Keratinocyte (primary cell): Measurements from ENCODE around the gene NOL12. TPM values are rescaled to one million over a fixed set of nuclear protein-coding genes. Genes with fewer than 3 reads are reported as not detected.

Experiments used
- DNase-seq: peaks from one replicate; pipeline ENCODE4 v3.0.0-alpha.2; 2011; ENCODE audit warnings: low read depth, missing footprints, low spot score
- FAIRE-seq: peaks from 2 replicates; lab custom pipeline; 2011; peaks lifted over from hg19 to GRCh38; lab: Jason Lieb, UNC
- H2AFZ ChIP-seq: 2 replicates; pipeline ENCODE4 v1.6.0; 2012; ENCODE audit warnings: low read length, control low read depth, inconsistent platforms; ENCODE audit not compliant: control insufficient read depth
- H3K27ac ChIP-seq: 2 replicates; pipeline ENCODE4 v1.5.1; 2011; ENCODE audit warnings: low read length; ENCODE audit not compliant: control insufficient read depth, insufficient read depth
- H3K27me3 ChIP-seq: 3 replicates; pipeline ENCODE4 v1.6.0; 2011; ENCODE audit warnings: low read length; ENCODE audit not compliant: control insufficient read depth, insufficient read depth; ENCODE audit errors: extremely low read depth
- H3K36me3 ChIP-seq, 2 experiments: 2 replicates in 1 of 2; 3 replicates in 1 of 2; pipeline ENCODE4 v1.5.1; 2011; ENCODE audit warnings: low read length in 2 of 2, mild to moderate bottlenecking in 1 of 2; ENCODE audit not compliant: control insufficient read depth in 2 of 2, insufficient read depth in 2 of 2; ENCODE audit errors: extremely low read depth in 1 of 2
- H3K4me1 ChIP-seq: 3 replicates; pipeline ENCODE4 v1.5.1; 2011; ENCODE audit warnings: low read length; ENCODE audit not compliant: control insufficient read depth, insufficient read depth; ENCODE audit errors: extremely low read depth
- H3K4me2 ChIP-seq: 3 replicates; pipeline ENCODE4 v1.6.0; 2011; ENCODE audit warnings: low read depth, low read length; ENCODE audit not compliant: control insufficient read depth, insufficient read depth; ENCODE audit errors: extremely low read depth
- H3K4me3 ChIP-seq, 3 experiments: fragments of 200-600 bp in 1 of 3; sonication (generic) in 1 of 3; 2 replicates in 2 of 3; 3 replicates in 1 of 3; pipeline ENCODE4 v1.5.1; 2011 to 2016; ENCODE audit warnings: low read length in 3 of 3, mild to moderate bottlenecking in 3 of 3, control low read depth in 2 of 3, inconsistent platforms in 1 of 3, low read depth in 1 of 3, mixed read lengths in 1 of 3, mixed run types in 1 of 3, moderate library complexity in 1 of 3; ENCODE audit not compliant: control insufficient read depth in 2 of 3, insufficient read depth in 2 of 3; ENCODE audit errors: extremely low read depth in 1 of 3
- H3K79me2 ChIP-seq: 2 replicates; pipeline ENCODE4 v1.6.0; 2012; ENCODE audit warnings: low read length; ENCODE audit not compliant: control insufficient read depth, insufficient read depth
- H3K9ac ChIP-seq: 3 replicates; pipeline ENCODE4 v1.6.0; 2011; ENCODE audit warnings: low read length; ENCODE audit not compliant: control insufficient read depth, insufficient read depth; ENCODE audit errors: extremely low read depth
- H3K9me1 ChIP-seq: 3 replicates; pipeline ENCODE4 v1.6.0; 2011; ENCODE audit warnings: low read length; ENCODE audit not compliant: control insufficient read depth, insufficient read depth; ENCODE audit errors: extremely low read depth
- H3K9me3 ChIP-seq: 2 replicates; pipeline ENCODE4 v1.5.1; 2012; ENCODE audit warnings: low read depth, low read length; ENCODE audit not compliant: control insufficient read depth
- H4K20me1 ChIP-seq: 3 replicates; pipeline ENCODE4 v1.6.0; 2011; ENCODE audit warnings: low read length; ENCODE audit not compliant: control insufficient read depth, insufficient read depth; ENCODE audit errors: extremely low read depth
- CTCF ChIP-seq, 3 experiments: IDR thresholded peaks in 1 of 3; conservative IDR thresholded peaks in 1 of 3; optimal IDR thresholded peaks in 1 of 3; 2 replicates in 2 of 3; 3 replicates in 1 of 3; pipeline versions ENCODE3 to v1.5.1; 2011; ENCODE audit warnings: low read length in 3 of 3, mild to moderate bottlenecking in 3 of 3, moderate library complexity in 2 of 3, control low read depth in 1 of 3, inconsistent platforms in 1 of 3; ENCODE audit not compliant: insufficient read depth in 2 of 3; ENCODE audit errors: extremely low read depth in 1 of 3
- EZH2 ChIP-seq: IDR thresholded peaks from one replicate; pipeline ENCODE4 v1.6.1; 2012; ENCODE audit warnings: inconsistent platforms, mild to moderate bottlenecking, low read length, moderate library complexity
- dilution Hi-C: fragments of 300-500 bp; cut with MboI; formaldehyde crosslinking; loops from one replicate; pipeline ENCODE4 v1.7.0; 2020; ENCODE audit warnings: low sequenced_read_pairs; ENCODE audit not compliant: extremely low pct_ligation_motif_present
- polyA plus RNA-seq, 5 experiments: library from polyadenylated mRNA; depleted of rRNA in 3 of 5; stranded (reverse) in 3 of 5; stranded (forward) in 1 of 5; unstranded in 1 of 5; fragments of >200 nt; gene quantifications; 1 replicate in 1 of 5; 2 replicates in 3 of 5; 3 replicates in 1 of 5; pipeline versions ENCODE4 v1.2.1 to v1.2.3, GENCODE V29; 2011 to 2012; ENCODE audit warnings: missing spikeins in 2 of 5, low read depth in 1 of 5, low replicate concordance in 1 of 5

The NOL12 gene
- polyA plus RNA-seq, 1 donor (not counting 4 experiments of a cell fraction or from before 2014, with no cell fraction given), result 23.8 TPM

GRCh38 chr22:37740455-37741311 is 54.5 kb downstream of the NOL12 start:
- no peak for DNase-seq
- no peaks in the 10 kb centered on the region for H3K9me3 ChIP-seq
- TF ChIP-seq CTCF (optimal IDR thresholded peaks at IDR 0.05 in 1 of 3, IDR thresholded peaks at IDR 0.05 in 1 of 3, conservative IDR thresholded peaks at IDR 0.05 in 1 of 3; ENCODE audit: extremely low read depth in 1 of 3, insufficient read depth in 2 of 3, low read length in 3 of 3) (no peak), EZH2 (no peak)
- dilution Hi-C loops, result no loop called here
- H3K27me3 ChIP-seq, result peaks cover 5% of the 10 kb centered on the region
- no peak overlapping the region for H3K4me3 ChIP-seq
- FAIRE-seq, result no peak
- H3K4me1 ChIP-seq, result peaks cover 28% of the 10 kb centered on the region
- no peaks in the 10 kb centered on the region for H4K20me1 ChIP-seq
- H3K9me1 ChIP-seq, result no peaks in the 10 kb centered on the region
- no peak overlapping the region for H2AFZ ChIP-seq
- peaks cover 0 to 4% of the 10 kb centered on the region in 2 experiments for H3K36me3 ChIP-seq
- no peak overlapping the region for H3K9ac ChIP-seq
- H3K4me2 ChIP-seq, result no peak overlapping the region
- no peak overlapping the region for H3K27ac ChIP-seq
- H3K79me2 ChIP-seq, result peaks cover 4% of the 10 kb centered on the region

- no peak for DNase-seq
- no peak overlapping the region for H3K9ac ChIP-seq
- no peak for FAIRE-seq
- H3K27ac ChIP-seq, result no peak overlapping the region
- no peaks in the 10 kb centered on the region for H3K9me1 ChIP-seq
- TF ChIP-seq CTCF (optimal IDR thresholded peaks at IDR 0.05 in 1 of 3, IDR thresholded peaks at IDR 0.05 in 1 of 3, conservative IDR thresholded peaks at IDR 0.05 in 1 of 3; ENCODE audit: extremely low read depth in 1 of 3, insufficient read depth in 2 of 3, low read length in 3 of 3), result no peak
- no peak overlapping the region for H2AFZ ChIP-seq
- H3K4me2 ChIP-seq, result no peak overlapping the region
- H3K4me1 ChIP-seq, result peaks cover 28% of the 10 kb centered on the region
- dilution Hi-C loops, result no loop called here
- H3K36me3 ChIP-seq, result peaks cover 0 to 4% of the 10 kb centered on the region in 2 experiments
- peaks cover 4% of the 10 kb centered on the region for H3K79me2 ChIP-seq
- no peak overlapping the region for H3K4me3 ChIP-seq
- H3K9me3 ChIP-seq, result no peaks in the 10 kb centered on the region
- no peaks in the 10 kb centered on the region for H4K20me1 ChIP-seq
- H3K27me3 ChIP-seq, result peaks cover 5% of the 10 kb centered on the region
These were observed 55.2 kb downstream of the NOL12 start for GRCh38 chr22:37741312-37741795.
